GM19397 (cell line): ENCODE measurements around the gene NIPAL3.

Experiments
- ATAC-seq: cut with Tn5 transposase; IDR thresholded peaks from one replicate; pipeline ENCODE4 v1.9.1; 2021; ENCODE audit warnings: mild to moderate bottlenecking, moderate library complexity; ENCODE audit not compliant: unreplicated experiment

Gene NIPAL3

GRCh38 chr1:24390924-24391782, 24.4 kb upstream of the NIPAL3 start:
- ATAC-seq: no peak

GRCh38 chr1:24391882-24392603, 23.6 kb upstream of the NIPAL3 start:
- ATAC-seq: peak; percentile 46

GRCh38 chr1:24392604-24392946, 23.0 kb upstream of the NIPAL3 start:
- no peak for ATAC-seq

GRCh38 chr1:24392982-24393650, 22.5 kb upstream of the NIPAL3 start:
- peak; percentile 40 for ATAC-seq

GRCh38 chr1:24393892-24394291, 21.7 kb upstream of the NIPAL3 start:
- no peak for ATAC-seq

GRCh38 chr1:24400065-24400464, 15.5 kb upstream of the NIPAL3 start:
- no peak for ATAC-seq

GRCh38 chr1:24403806-24404205, 11.8 kb upstream of the NIPAL3 start:
- no peak for ATAC-seq

GRCh38 chr1:24406788-24407187, 8.8 kb upstream of the NIPAL3 start:
- no peak for ATAC-seq

GRCh38 chr1:24409535-24409934, 6.1 kb upstream of the NIPAL3 start:
- no peak for ATAC-seq

GRCh38 chr1:24410750-24411149, 4.9 kb upstream of the NIPAL3 start:
- no peak for ATAC-seq

- no peak for ATAC-seq
Measured at GRCh38 chr1:24411963-24412362, 3.6 kb upstream of the NIPAL3 start.

GRCh38 chr1:24412408-24412807, 3.2 kb upstream of the NIPAL3 start:
- ATAC-seq: no peak

GRCh38 chr1:24413350-24414163, 2.0 kb upstream of the NIPAL3 start, which contains the start of gene STPG1:
Gene STPG1, minus strand, starts transcription at chr1:24413782. Its CDS starts 12,394 bp downstream, at chr1:24401388.
- no peak for ATAC-seq

- no peak for ATAC-seq
Measured at GRCh38 chr1:24414775-24415333, 748 bp upstream of the NIPAL3 start.

- peak; percentile 7 for ATAC-seq
Measured at GRCh38 chr1:24415910-24416665, 486 bp downstream of the NIPAL3 start.

- ATAC-seq: no peak
Measured at GRCh38 chr1:24416666-24417391, 1.2 kb downstream of the NIPAL3 start.

GRCh38 chr1:24417681-24418080, 2.1 kb downstream of the NIPAL3 start:
- ATAC-seq: no peak

- no peak for ATAC-seq
Measured at GRCh38 chr1:24418898-24419628, 3.5 kb downstream of the NIPAL3 start.
